OCI-LY1 (cell line): ENCODE data around the gene TMCC1.

Experiments
- EZH2 ChIP-seq: fragments of 200-600 bp; sonication (generic), shearing (Covaris generic); IDR thresholded peaks from 2 replicates; pipeline ENCODE4 v1.8.0; 2017; ENCODE audit warnings: borderline replicate concordance, mixed run types, mild to moderate bottlenecking, antibody characterized with exemption, low read length, moderate library complexity, mixed read lengths
- TF ChIP-seq, protein P1 (sequence below): fragments of 200-600 bp; sonication (generic), shearing (Covaris generic); IDR thresholded peaks from 2 replicates; pipeline ENCODE4 v1.5.1; 2017; ENCODE audit warnings: mild to moderate bottlenecking, antibody characterized with exemption, low read length, moderate library complexity, mixed read lengths

DNA sequence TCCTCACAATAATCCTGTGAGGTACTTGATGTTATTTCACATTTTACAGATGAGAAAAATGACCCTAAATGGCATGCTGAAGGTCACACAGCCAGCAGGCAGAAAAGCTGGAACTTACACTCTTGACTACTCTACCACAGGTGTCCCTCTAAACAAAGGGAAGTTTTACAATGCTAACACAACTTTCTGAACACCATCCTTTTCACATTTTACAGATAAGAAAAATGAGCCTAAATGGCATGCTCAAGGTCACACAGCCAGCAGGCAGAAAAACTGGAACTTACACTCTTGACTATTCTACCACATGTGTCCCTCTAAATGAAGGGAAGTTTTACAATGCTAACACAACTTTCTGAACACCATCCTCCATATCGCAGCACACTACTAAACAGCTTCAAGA lies 35.6 kb downstream of the TMCC1 start:
- TF ChIP-seq, protein P1, sequence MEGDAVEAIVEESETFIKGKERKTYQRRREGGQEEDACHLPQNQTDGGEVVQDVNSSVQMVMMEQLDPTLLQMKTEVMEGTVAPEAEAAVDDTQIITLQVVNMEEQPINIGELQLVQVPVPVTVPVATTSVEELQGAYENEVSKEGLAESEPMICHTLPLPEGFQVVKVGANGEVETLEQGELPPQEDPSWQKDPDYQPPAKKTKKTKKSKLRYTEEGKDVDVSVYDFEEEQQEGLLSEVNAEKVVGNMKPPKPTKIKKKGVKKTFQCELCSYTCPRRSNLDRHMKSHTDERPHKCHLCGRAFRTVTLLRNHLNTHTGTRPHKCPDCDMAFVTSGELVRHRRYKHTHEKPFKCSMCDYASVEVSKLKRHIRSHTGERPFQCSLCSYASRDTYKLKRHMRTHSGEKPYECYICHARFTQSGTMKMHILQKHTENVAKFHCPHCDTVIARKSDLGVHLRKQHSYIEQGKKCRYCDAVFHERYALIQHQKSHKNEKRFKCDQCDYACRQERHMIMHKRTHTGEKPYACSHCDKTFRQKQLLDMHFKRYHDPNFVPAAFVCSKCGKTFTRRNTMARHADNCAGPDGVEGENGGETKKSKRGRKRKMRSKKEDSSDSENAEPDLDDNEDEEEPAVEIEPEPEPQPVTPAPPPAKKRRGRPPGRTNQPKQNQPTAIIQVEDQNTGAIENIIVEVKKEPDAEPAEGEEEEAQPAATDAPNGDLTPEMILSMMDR: no peak
- TF ChIP-seq EZH2: no peak
